ENCODE measurements around the gene SMOC1. TPM values are rescaled to one million over a fixed set of nuclear protein-coding genes. Genes with fewer than 3 reads are reported as not detected.

SMOC1 gene
- total RNA-seq (2014; rRNA removed; shearing (Covaris generic); ENCODE audit: low replicate concordance) = 9.7 and 24.1 TPM in 2 replicates

GRCh38 chr14:69879175-69880043 is at the start of gene SMOC1:
TSS of gene SMOC1 (plus strand) at chr14:69879416. CDS start at chr14:69879679, 263 bp downstream.
- Histone ChIP-seq H3K4me3 (peak within 1 kb of the TSS; percentile 43), H3K27me3 (no peaks in the 10 kb centered on the region), H3K9me3 (peaks cover 6% of the 10 kb centered on the region), H3K36me3 (no peaks in the 10 kb centered on the region)
- peak; percentile 62 for DNase-seq

GRCh38 chr14:69838881-69839416 is 40.3 kb upstream of the SMOC1 start:
- Histone ChIP-seq H3K4me3 (no peak overlapping the region), H3K27me3 (no peaks in the 10 kb centered on the region), H3K36me3 (no peaks in the 10 kb centered on the region), H3K9me3 (no peaks in the 10 kb centered on the region)
- no peak for DNase-seq

- no peak for DNase-seq
- Histone ChIP-seq H3K9me3 (no peaks in the 10 kb centered on the region), H3K4me3 (no peak overlapping the region), H3K27me3 (no peaks in the 10 kb centered on the region), H3K36me3 (no peaks in the 10 kb centered on the region)
Measured at GRCh38 chr14:69839661-69840060, 39.6 kb upstream of the SMOC1 start.

- Histone ChIP-seq H3K36me3 (no peaks in the 10 kb centered on the region), H3K9me3 (no peaks in the 10 kb centered on the region), H3K27me3 (no peaks in the 10 kb centered on the region), H3K4me3 (no peak overlapping the region)
- DNase-seq = no peak
Measured at GRCh38 chr14:69841656-69842055, 37.6 kb upstream of the SMOC1 start.

- no peaks in the 10 kb centered on the region for H3K27me3 ChIP-seq
- no peak for DNase-seq
- no peaks in the 10 kb centered on the region for H3K36me3 ChIP-seq
- no peaks in the 10 kb centered on the region for H3K9me3 ChIP-seq
- no peak overlapping the region for H3K4me3 ChIP-seq
Measured at GRCh38 chr14:69842686-69843420, 36.4 kb upstream of the SMOC1 start.

- Histone ChIP-seq H3K27me3 (no peaks in the 10 kb centered on the region), H3K36me3 (no peaks in the 10 kb centered on the region), H3K4me3 (no peak overlapping the region), H3K9me3 (no peaks in the 10 kb centered on the region)
- DNase-seq = no peak
Measured at GRCh38 chr14:69844171-69844570, 35.0 kb upstream of the SMOC1 start.

GRCh38 chr14:69845050-69845581 is 34.1 kb upstream of the SMOC1 start:
- H3K27me3 ChIP-seq = no peaks in the 10 kb centered on the region
- no peak for DNase-seq
- H3K9me3 ChIP-seq = no peaks in the 10 kb centered on the region
- no peaks in the 10 kb centered on the region for H3K36me3 ChIP-seq
- H3K4me3 ChIP-seq = no peak overlapping the region

- H3K27me3 ChIP-seq = no peaks in the 10 kb centered on the region
- H3K4me3 ChIP-seq = no peak overlapping the region
- DNase-seq = peak; percentile 23
- no peaks in the 10 kb centered on the region for H3K9me3 ChIP-seq
- H3K36me3 ChIP-seq = no peaks in the 10 kb centered on the region
Measured at GRCh38 chr14:69845787-69846186, 33.4 kb upstream of the SMOC1 start.

- Histone ChIP-seq H3K36me3 (no peaks in the 10 kb centered on the region), H3K4me3 (no peak overlapping the region), H3K27me3 (no peaks in the 10 kb centered on the region), H3K9me3 (no peaks in the 10 kb centered on the region)
- DNase-seq = no peak
Measured at GRCh38 chr14:69848156-69848555, 31.1 kb upstream of the SMOC1 start.

- no peaks in the 10 kb centered on the region for H3K36me3 ChIP-seq
- H3K27me3 ChIP-seq = no peaks in the 10 kb centered on the region
- DNase-seq = no peak
- no peak overlapping the region for H3K4me3 ChIP-seq
- H3K9me3 ChIP-seq = no peaks in the 10 kb centered on the region
Measured at GRCh38 chr14:69848903-69849391, 30.3 kb upstream of the SMOC1 start.

- Histone ChIP-seq H3K9me3 (no peaks in the 10 kb centered on the region), H3K4me3 (0 out of 2 replicates have a peak overlapping the region, but pooled peaks have one; percentile 20), H3K36me3 (no peaks in the 10 kb centered on the region), H3K27me3 (no peaks in the 10 kb centered on the region)
- peak; percentile 28 for DNase-seq
Measured at GRCh38 chr14:69850086-69850735, 29.0 kb upstream of the SMOC1 start.

GRCh38 chr14:69850736-69851112 is 28.5 kb upstream of the SMOC1 start:
- DNase-seq = no peak
- no peaks in the 10 kb centered on the region for H3K36me3 ChIP-seq
- H3K4me3 ChIP-seq = no peak overlapping the region
- no peaks in the 10 kb centered on the region for H3K9me3 ChIP-seq
- no peaks in the 10 kb centered on the region for H3K27me3 ChIP-seq

- no peak overlapping the region for H3K4me3 ChIP-seq
- DNase-seq = no peak
- no peaks in the 10 kb centered on the region for H3K27me3 ChIP-seq
- no peaks in the 10 kb centered on the region for H3K36me3 ChIP-seq
- H3K9me3 ChIP-seq = no peaks in the 10 kb centered on the region
Measured at GRCh38 chr14:69852531-69853321, 26.5 kb upstream of the SMOC1 start.

- Histone ChIP-seq H3K36me3 (no peaks in the 10 kb centered on the region), H3K4me3 (no peak overlapping the region), H3K27me3 (no peaks in the 10 kb centered on the region), H3K9me3 (no peaks in the 10 kb centered on the region)
- no peak for DNase-seq
Measured at GRCh38 chr14:69853774-69854173, 25.4 kb upstream of the SMOC1 start.

- H3K4me3 ChIP-seq = no peak overlapping the region
- H3K36me3 ChIP-seq = no peaks in the 10 kb centered on the region
- no peaks in the 10 kb centered on the region for H3K9me3 ChIP-seq
- H3K27me3 ChIP-seq = no peaks in the 10 kb centered on the region
- DNase-seq = no peak
Measured at GRCh38 chr14:69854598-69854997, 24.6 kb upstream of the SMOC1 start.

All from MG63 (cell line).